Measurements from ENCODE around the gene KCNIP3.
"Not testable (repeated sequence)": the region's sequence is repeated elsewhere in the genome, so short reads cannot be mapped to it uniquely, and the experiment has no call there.

Gene KCNIP3

GRCh38 chr2:95404676-95405075, 107.5 kb downstream of the KCNIP3 start:
- not testable (repeated sequence) for H3K27me3 ChIP-seq (ENCODE audit: insufficient read depth, low read length, poor library complexity); H4K20me1 ChIP-seq (ENCODE audit: insufficient read depth, low read length); DNase-seq; H3K9ac ChIP-seq (ENCODE audit: low read depth, low read length); H3K9me3 ChIP-seq (ENCODE audit: insufficient read depth, low read length, severe bottlenecking); H2AFZ ChIP-seq (ENCODE audit: low read depth, low read length); H3K4me3 ChIP-seq (ENCODE audit: low read depth in 1 of 2, low read length in 2 of 2); ATAC-seq (ENCODE audit: insufficient read depth, low read depth); H3K27ac ChIP-seq (ENCODE audit: low read length)
- Histone ChIP-seq H3K36me3 (ENCODE audit: insufficient read depth, low read length) (peaks cover 24% of the 10 kb centered on the region), H3K4me1 (ENCODE audit: insufficient read depth, low read length) (peaks cover 22% of the 10 kb centered on the region), H3K79me2 (ENCODE audit: insufficient read depth, low read length) (peaks cover 25% of the 10 kb centered on the region), H3K4me2 (ENCODE audit: insufficient read depth, low read length) (0 out of 2 replicates have a peak overlapping the region, but pooled peaks have one; percentile 98)

- ATAC-seq (ENCODE audit: insufficient read depth, low read depth); DNase-seq; H4K20me1 ChIP-seq (ENCODE audit: insufficient read depth, low read length); H3K4me3 ChIP-seq (ENCODE audit: low read depth in 1 of 2, low read length in 2 of 2); H2AFZ ChIP-seq (ENCODE audit: low read depth, low read length); H3K79me2 ChIP-seq (ENCODE audit: insufficient read depth, low read length); H3K4me2 ChIP-seq (ENCODE audit: insufficient read depth, low read length); H3K4me1 ChIP-seq (ENCODE audit: insufficient read depth, low read length); H3K9ac ChIP-seq (ENCODE audit: low read depth, low read length); H3K27ac ChIP-seq (ENCODE audit: low read length); H3K27me3 ChIP-seq (ENCODE audit: insufficient read depth, low read length, poor library complexity); H3K9me3 ChIP-seq (ENCODE audit: insufficient read depth, low read length, severe bottlenecking): not testable (repeated sequence)
- peaks cover 39% of the 10 kb centered on the region for H3K36me3 ChIP-seq (ENCODE audit: insufficient read depth, low read length)
Observed at GRCh38 chr2:95411239-95411638, 114.1 kb downstream of the KCNIP3 start.

- peak; percentile 80 for ATAC-seq (ENCODE audit: insufficient read depth, low read depth)
- not testable (repeated sequence) for H3K4me3 ChIP-seq (ENCODE audit: low read depth in 1 of 2, low read length in 2 of 2); H4K20me1 ChIP-seq (ENCODE audit: insufficient read depth, low read length); H2AFZ ChIP-seq (ENCODE audit: low read depth, low read length); H3K9ac ChIP-seq (ENCODE audit: low read depth, low read length); H3K9me3 ChIP-seq (ENCODE audit: insufficient read depth, low read length, severe bottlenecking); H3K79me2 ChIP-seq (ENCODE audit: insufficient read depth, low read length); H3K4me2 ChIP-seq (ENCODE audit: insufficient read depth, low read length); H3K4me1 ChIP-seq (ENCODE audit: insufficient read depth, low read length); H3K27me3 ChIP-seq (ENCODE audit: insufficient read depth, low read length, poor library complexity); H3K27ac ChIP-seq (ENCODE audit: low read length)
- peak; percentile 55 for DNase-seq
- peaks cover 22% of the 10 kb centered on the region; the same call in 1 of the 2 replicates for H3K36me3 ChIP-seq (ENCODE audit: insufficient read depth, low read length)
- peak; percentile 49 for TF ChIP-seq CTCF (IDR thresholded peaks at IDR 0.05; ENCODE audit: borderline replicate concordance, extremely low read depth, low read length, poor library complexity, severe bottlenecking)
Observed at GRCh38 chr2:95414015-95414594, 117.0 kb downstream of the KCNIP3 start.

GRCh38 chr2:95415138-95415537, 118.0 kb downstream of the KCNIP3 start:
- H3K27ac ChIP-seq (ENCODE audit: low read length); ATAC-seq (ENCODE audit: insufficient read depth, low read depth); H3K4me3 ChIP-seq (ENCODE audit: low read depth in 1 of 2, low read length in 2 of 2); H3K9ac ChIP-seq (ENCODE audit: low read depth, low read length); DNase-seq; H3K27me3 ChIP-seq (ENCODE audit: insufficient read depth, low read length, poor library complexity); H3K4me2 ChIP-seq (ENCODE audit: insufficient read depth, low read length); H3K4me1 ChIP-seq (ENCODE audit: insufficient read depth, low read length); H3K9me3 ChIP-seq (ENCODE audit: insufficient read depth, low read length, severe bottlenecking); H4K20me1 ChIP-seq (ENCODE audit: insufficient read depth, low read length); H2AFZ ChIP-seq (ENCODE audit: low read depth, low read length); H3K79me2 ChIP-seq (ENCODE audit: insufficient read depth, low read length): not testable (repeated sequence)
- H3K36me3 ChIP-seq (ENCODE audit: insufficient read depth, low read length) = peaks cover 17% of the 10 kb centered on the region; the same call in 1 of the 2 replicates

- H3K27ac ChIP-seq (ENCODE audit: low read length); H3K4me2 ChIP-seq (ENCODE audit: insufficient read depth, low read length); H3K27me3 ChIP-seq (ENCODE audit: insufficient read depth, low read length, poor library complexity); H3K4me1 ChIP-seq (ENCODE audit: insufficient read depth, low read length); H3K4me3 ChIP-seq (ENCODE audit: low read depth in 1 of 2, low read length in 2 of 2); H3K79me2 ChIP-seq (ENCODE audit: insufficient read depth, low read length); ATAC-seq (ENCODE audit: insufficient read depth, low read depth); H3K9ac ChIP-seq (ENCODE audit: low read depth, low read length); H4K20me1 ChIP-seq (ENCODE audit: insufficient read depth, low read length); H2AFZ ChIP-seq (ENCODE audit: low read depth, low read length); H3K9me3 ChIP-seq (ENCODE audit: insufficient read depth, low read length, severe bottlenecking); DNase-seq: not testable (repeated sequence)
- peaks cover 13% of the 10 kb centered on the region; the same call in 1 of the 2 replicates for H3K36me3 ChIP-seq (ENCODE audit: insufficient read depth, low read length)
Observed at GRCh38 chr2:95415561-95415960, 118.4 kb downstream of the KCNIP3 start.

GRCh38 chr2:95427196-95427867, 130.2 kb downstream of the KCNIP3 start:
- not testable (repeated sequence) for H3K36me3 ChIP-seq (ENCODE audit: insufficient read depth, low read length); H3K79me2 ChIP-seq (ENCODE audit: insufficient read depth, low read length); H2AFZ ChIP-seq (ENCODE audit: low read depth, low read length); H3K27me3 ChIP-seq (ENCODE audit: insufficient read depth, low read length, poor library complexity); ATAC-seq (ENCODE audit: insufficient read depth, low read depth); DNase-seq; H3K27ac ChIP-seq (ENCODE audit: low read length); H3K9ac ChIP-seq (ENCODE audit: low read depth, low read length); H3K4me1 ChIP-seq (ENCODE audit: insufficient read depth, low read length); H3K4me3 ChIP-seq (ENCODE audit: low read depth in 1 of 2, low read length in 2 of 2); H3K9me3 ChIP-seq (ENCODE audit: insufficient read depth, low read length, severe bottlenecking); H3K4me2 ChIP-seq (ENCODE audit: insufficient read depth, low read length); H4K20me1 ChIP-seq (ENCODE audit: insufficient read depth, low read length)

- H3K36me3 ChIP-seq (ENCODE audit: insufficient read depth, low read length); H3K79me2 ChIP-seq (ENCODE audit: insufficient read depth, low read length); H3K9ac ChIP-seq (ENCODE audit: low read depth, low read length); H3K27ac ChIP-seq (ENCODE audit: low read length); DNase-seq; H3K9me3 ChIP-seq (ENCODE audit: insufficient read depth, low read length, severe bottlenecking); H2AFZ ChIP-seq (ENCODE audit: low read depth, low read length); H4K20me1 ChIP-seq (ENCODE audit: insufficient read depth, low read length); H3K27me3 ChIP-seq (ENCODE audit: insufficient read depth, low read length, poor library complexity); ATAC-seq (ENCODE audit: insufficient read depth, low read depth); H3K4me3 ChIP-seq (ENCODE audit: low read depth in 1 of 2, low read length in 2 of 2); H3K4me2 ChIP-seq (ENCODE audit: insufficient read depth, low read length); H3K4me1 ChIP-seq (ENCODE audit: insufficient read depth, low read length): not testable (repeated sequence)
Observed at GRCh38 chr2:95429748-95430467, 132.8 kb downstream of the KCNIP3 start.
